GM21360 (cell line): ENCODE data around the gene RPS6KA4.
A peak's percentile ranks its signal among the peaks of the same experiment; 100 is the strongest.
"Not testable (repeated sequence)": the region's sequence is repeated elsewhere in the genome, so short reads cannot be mapped to it uniquely, and the experiment has no call there.

Experiments
- ATAC-seq: cut with Tn5 transposase; IDR thresholded peaks from one replicate; pipeline ENCODE4 v1.9.1; 2021; ENCODE audit warnings: mild to moderate bottlenecking, moderate library complexity; ENCODE audit not compliant: unreplicated experiment

The RPS6KA4 gene

GRCh38 chr11:64358907-64359711 lies at the start of gene RPS6KA4:
TSS of gene RPS6KA4 (plus strand) at chr11:64359162. CDS start at chr11:64359236, 74 bp downstream.
- no peak for ATAC-seq

GRCh38 chr11:64312947-64313346 lies 46.0 kb upstream of the RPS6KA4 start:
- no peak for ATAC-seq

GRCh38 chr11:64313491-64314145 lies 45.3 kb upstream of the RPS6KA4 start:
- no peak for ATAC-seq

GRCh38 chr11:64314146-64314804 lies 44.7 kb upstream of the RPS6KA4 start:
- no peak for ATAC-seq

GRCh38 chr11:64314805-64315561 lies 44.0 kb upstream of the RPS6KA4 start:
- no peak for ATAC-seq

- ATAC-seq = not testable (repeated sequence)
Measured at GRCh38 chr11:64315667-64316526, 43.1 kb upstream of the RPS6KA4 start.

GRCh38 chr11:64316672-64317324 lies 42.2 kb upstream of the RPS6KA4 start:
- ATAC-seq = peak; percentile 22

GRCh38 chr11:64317325-64317960 lies 41.5 kb upstream of the RPS6KA4 start, which contains the start of gene TRMT112:
TSS of gene TRMT112 (minus strand) at chr11:64317559. CDS start at chr11:64317526, 33 bp downstream.
- peak; percentile 49 for ATAC-seq

GRCh38 chr11:64317961-64318765 lies 40.8 kb upstream of the RPS6KA4 start, which contains the start of gene PRDX5:
TSS of gene PRDX5 (plus strand) at chr11:64318121. CDS start at chr11:64318216, 95 bp downstream.
- peak; percentile 58 for ATAC-seq

GRCh38 chr11:64318766-64319761 lies 39.9 kb upstream of the RPS6KA4 start:
- ATAC-seq = no peak

- no peak for ATAC-seq
Measured at GRCh38 chr11:64320556-64320955, 38.4 kb upstream of the RPS6KA4 start.

GRCh38 chr11:64321026-64321425 lies 37.9 kb upstream of the RPS6KA4 start:
- ATAC-seq = no peak

- no peak for ATAC-seq
Measured at GRCh38 chr11:64321533-64321932, 37.4 kb upstream of the RPS6KA4 start.

- ATAC-seq = no peak
Measured at GRCh38 chr11:64322925-64323260, 36.1 kb upstream of the RPS6KA4 start.

GRCh38 chr11:64323373-64323772 lies 35.6 kb upstream of the RPS6KA4 start:
- no peak for ATAC-seq

- not testable (repeated sequence) for ATAC-seq
Measured at GRCh38 chr11:64323984-64324383, 35.0 kb upstream of the RPS6KA4 start.
